Liver (tissue), 3 donors: ENCODE data around the gene TNIP3.
"Not testable (repeated sequence)": the region's sequence is repeated elsewhere in the genome, so short reads cannot be mapped to it uniquely, and the experiment has no call there.

ENCODE experiments used
- CTCF ChIP-seq: fragments of 150-350 bp; IDR thresholded peaks from 2 replicates; pipeline ENCODE4 v1.5.1; 2017; ENCODE audit warnings: improper control_type of control experiment, low read depth, low read length; ENCODE audit not compliant: missing input control
- EGR1 ChIP-seq, 2 donors: IDR thresholded peaks; 2 replicates each; pipeline ENCODE4 v1.6.1; 2016 to 2018; ENCODE audit warnings: antibody characterized with exemption in 2 of 2, low read depth in 2 of 2
- GABPA ChIP-seq, 2 donors: IDR thresholded peaks in 1 of 2; conservative IDR thresholded peaks in 1 of 2; 2 replicates each; pipeline ENCODE4 v1.6.1; 2016; ENCODE audit warnings: antibody characterized with exemption in 2 of 2, mild to moderate bottlenecking in 1 of 2, moderate library complexity in 1 of 2
- HNF4G ChIP-seq: IDR thresholded peaks from 2 replicates; pipeline ENCODE4 v1.6.1; 2016; ENCODE audit warnings: antibody characterized with exemption
- JUND ChIP-seq, 2 donors: IDR thresholded peaks; 2 replicates each; pipeline ENCODE4 v1.6.1; 2016; ENCODE audit warnings: antibody characterized with exemption in 2 of 2
- MAX ChIP-seq: IDR thresholded peaks from 2 replicates; pipeline ENCODE4 v1.6.1; 2016; ENCODE audit warnings: antibody characterized with exemption
- RAD21 ChIP-seq, 2 donors: IDR thresholded peaks; 2 replicates each; pipeline ENCODE4 v1.6.1; 2016; ENCODE audit warnings: antibody characterized with exemption in 2 of 2, mild to moderate bottlenecking in 2 of 2
- REST ChIP-seq: IDR thresholded peaks from 2 replicates; pipeline ENCODE4 v1.6.1; 2016; ENCODE audit warnings: antibody characterized with exemption, mild to moderate bottlenecking
- RXRA ChIP-seq, 2 donors: IDR thresholded peaks; 2 replicates each; pipeline ENCODE4 v1.6.1; 2017 to 2018; ENCODE audit warnings: antibody characterized with exemption in 2 of 2, mild to moderate bottlenecking in 1 of 2
- YY1 ChIP-seq: IDR thresholded peaks from 2 replicates; pipeline ENCODE4 v1.6.1; 2016; ENCODE audit warnings: antibody characterized with exemption, mild to moderate bottlenecking
- donor health status: healthy.
- donor health status: healthy.

- TF ChIP-seq CTCF; GABPA (IDR thresholded peaks at IDR 0.05 in 1 of 2, conservative IDR thresholded peaks at IDR 0.05 in 1 of 2); MAX; REST; YY1; JUND (IDR thresholded peaks at IDR 0.05); RXRA (IDR thresholded peaks at IDR 0.05); EGR1 (IDR thresholded peaks at IDR 0.05; ENCODE audit: low read depth in 2 of 2); RAD21 (IDR thresholded peaks at IDR 0.05); HNF4G: not testable (repeated sequence)
Observed at GRCh38 chr4:121205777-121206176, 41.7 kb upstream of the TNIP3 start.
